Measurements from ENCODE around the gene ELK3.

ELK3 gene

DNA sequence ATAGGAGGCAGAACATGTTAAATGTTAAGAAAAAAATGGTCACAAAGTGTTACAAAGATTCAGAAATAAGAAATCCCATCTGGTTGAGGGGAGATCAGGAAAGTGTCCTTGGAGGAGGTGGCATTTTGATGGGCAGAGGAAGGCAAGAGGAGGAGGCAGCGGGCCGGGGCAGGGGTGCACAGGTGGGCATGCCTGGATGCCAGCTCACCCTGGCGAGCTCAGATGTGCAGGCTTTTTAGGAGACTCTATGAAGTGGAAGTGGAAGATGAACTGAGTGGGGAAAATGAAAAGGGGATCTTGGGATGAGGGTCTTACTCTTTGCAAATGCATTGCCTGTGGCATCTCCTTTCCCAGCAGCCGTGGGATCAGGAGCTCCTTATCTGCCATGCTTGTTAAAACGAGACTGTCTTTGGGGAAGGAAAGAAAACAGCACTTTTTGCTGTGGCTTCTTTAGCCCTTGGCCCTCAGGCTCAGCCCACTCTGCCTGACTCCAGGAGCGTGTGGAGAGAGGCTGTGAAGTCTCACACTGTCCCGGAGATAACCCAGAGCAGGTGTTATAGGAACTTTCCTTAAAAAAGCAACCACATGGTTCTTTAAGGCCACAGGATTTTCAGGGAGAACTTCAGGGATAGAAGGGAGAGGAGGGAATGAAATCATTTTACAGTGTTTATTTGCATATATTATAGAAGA is 62.6 kb downstream of the ELK3 start:
- no peak for DNase-seq (ENCODE audit: low read depth in 2 of 2)

DNA sequence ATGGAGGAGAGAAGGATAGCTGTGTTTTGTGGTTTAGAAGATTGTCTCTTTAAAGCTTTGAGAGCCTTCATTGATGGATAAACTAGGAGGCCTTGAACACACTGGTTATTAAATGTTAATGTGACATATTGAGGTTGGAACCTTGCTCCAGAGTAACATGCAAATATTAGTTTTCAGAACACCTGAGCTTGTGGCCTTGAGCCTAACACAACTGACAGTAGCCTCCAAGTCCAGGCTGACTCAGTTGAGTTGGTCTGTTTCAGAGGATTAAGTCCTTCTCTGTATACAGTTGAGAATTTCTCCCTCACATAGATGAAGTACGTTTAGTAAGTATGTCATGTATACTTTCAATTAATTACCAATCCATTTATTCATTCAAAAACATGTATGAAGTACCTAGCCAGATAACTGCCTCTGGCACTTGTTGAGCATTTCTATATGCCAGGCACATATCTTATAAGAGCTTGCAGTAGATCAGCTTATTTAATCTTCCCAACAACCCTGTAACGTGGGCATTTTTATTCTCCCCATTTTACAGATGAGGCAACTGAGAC is 63.5 kb downstream of the ELK3 start:
- DNase-seq (ENCODE audit: low read depth in 2 of 2), result no peak

DNA sequence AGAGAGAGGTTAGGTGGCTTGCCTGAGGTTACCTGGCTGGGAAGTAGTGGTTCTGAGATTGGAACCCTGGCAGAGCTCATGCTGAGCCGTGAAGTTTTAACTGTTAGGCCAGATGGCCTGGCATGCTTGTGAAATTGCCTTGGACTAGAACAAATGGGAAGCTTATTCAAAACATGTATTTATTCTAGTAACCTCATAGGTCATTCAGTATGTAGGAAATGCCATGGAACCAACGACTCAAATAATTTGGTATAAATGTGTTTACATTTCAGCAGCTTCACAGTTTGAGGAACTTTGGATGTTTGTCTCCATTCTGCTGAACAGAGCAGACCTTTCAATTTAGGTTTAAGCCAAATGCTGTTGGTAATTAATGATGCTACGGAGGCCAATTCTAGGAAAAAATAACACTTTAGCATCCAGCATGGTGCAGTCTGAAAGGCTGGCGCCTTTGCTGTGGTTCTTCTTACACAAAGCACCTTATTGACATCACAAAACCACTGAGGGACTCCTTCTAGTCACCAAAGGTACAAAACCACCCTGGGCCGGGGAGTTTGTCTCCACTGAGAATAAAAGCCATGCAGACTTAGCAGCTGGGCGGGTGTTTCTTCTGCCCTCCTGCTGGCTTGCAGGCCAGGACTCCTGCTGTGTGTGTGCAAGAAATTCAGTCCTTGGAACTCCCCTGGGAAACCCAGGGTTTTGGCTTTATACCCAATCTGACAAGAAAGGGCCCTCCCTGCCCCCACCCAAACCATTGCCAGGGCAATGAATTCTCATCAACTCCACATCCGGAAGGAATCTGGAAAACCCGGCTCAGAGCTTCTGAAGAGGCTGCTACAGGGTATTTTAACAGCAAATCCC is 64.2 kb downstream of the ELK3 start:
- no peak for DNase-seq (ENCODE audit: low read depth in 2 of 2)

DNA sequence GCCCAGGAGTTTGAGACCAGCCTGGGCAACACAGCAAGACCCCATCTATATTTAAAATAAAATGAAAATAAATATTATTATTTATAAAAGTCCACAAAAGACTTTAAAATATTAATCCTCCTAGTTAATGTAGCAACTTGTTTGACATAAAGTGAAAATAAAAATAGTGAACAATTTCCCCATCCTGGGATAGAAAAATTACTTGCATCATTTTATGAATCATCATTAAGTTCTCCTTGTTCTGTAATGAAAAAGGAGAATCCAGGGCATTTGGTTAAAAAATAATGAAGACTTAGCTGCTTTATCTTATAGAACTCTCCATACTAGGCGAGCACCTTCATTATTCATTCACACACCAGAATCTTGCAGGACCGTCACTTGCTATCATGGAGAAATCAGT is 66.1 kb downstream of the ELK3 start:
- no peak for DNase-seq (ENCODE audit: low read depth in 2 of 2)

DNA sequence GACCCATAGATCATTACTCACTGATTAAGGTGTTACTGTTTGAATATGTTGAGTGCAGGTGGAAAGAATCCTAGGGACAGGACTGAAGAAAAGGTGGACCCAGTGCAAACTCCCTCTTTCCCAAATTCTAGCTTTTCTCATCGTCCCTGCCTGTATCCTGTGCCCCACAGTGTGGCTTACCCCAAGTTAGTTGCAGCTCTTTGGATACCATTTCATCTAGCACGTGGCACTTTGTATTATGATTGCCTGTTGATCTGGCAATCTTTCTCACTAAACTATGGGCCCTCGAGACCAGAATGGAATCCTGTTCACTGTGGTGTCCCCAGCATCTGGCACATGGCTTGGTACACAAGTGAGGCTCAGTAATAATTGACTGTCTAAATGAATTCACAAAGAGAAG is 66.5 kb downstream of the ELK3 start:
- no peak for DNase-seq (ENCODE audit: low read depth in 2 of 2)

DNA sequence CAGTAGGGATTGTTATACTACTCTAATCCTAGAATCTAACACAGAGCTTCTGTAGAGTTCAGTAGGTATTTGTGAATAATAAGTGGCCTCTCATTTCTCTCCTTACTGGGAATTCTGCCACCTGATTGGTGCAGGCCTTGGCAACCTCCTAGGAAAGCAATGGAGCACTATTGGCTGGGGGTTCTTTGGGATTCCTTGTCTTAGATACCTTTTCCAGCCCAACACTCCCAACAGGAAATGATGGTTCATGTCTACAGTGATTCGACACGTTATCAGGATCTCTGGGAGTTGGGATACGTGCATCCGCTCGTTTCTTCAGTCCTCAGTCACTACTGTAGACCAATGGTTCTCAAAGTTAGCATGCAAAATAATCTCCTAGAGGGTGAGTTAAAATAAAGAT is 67.4 kb downstream of the ELK3 start:
- DNase-seq (ENCODE audit: low read depth in 2 of 2), result no peak

DNA sequence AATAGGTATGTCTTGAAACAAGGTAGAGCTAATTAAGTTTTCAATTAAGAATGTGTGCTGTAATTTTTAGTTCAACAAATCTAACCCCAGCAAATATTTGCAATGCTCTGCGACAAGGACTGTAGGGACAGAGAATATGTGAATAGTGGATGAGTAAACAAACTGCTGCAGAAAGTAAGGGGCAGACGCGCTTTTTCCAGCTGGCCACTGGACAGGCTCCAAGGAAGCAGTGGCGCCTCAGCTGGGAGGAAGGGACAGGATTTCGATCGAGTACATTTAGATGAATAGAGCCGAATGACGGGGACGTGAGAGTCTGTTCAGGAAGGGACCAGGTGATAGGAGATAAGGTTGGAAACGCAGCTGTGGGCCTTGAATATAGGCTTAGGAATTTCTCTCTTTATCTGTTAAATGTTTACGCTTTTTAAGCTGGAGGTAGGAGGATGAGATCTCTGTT is 69.3 kb downstream of the ELK3 start:
- no peak for DNase-seq (ENCODE audit: low read depth in 2 of 2)

DNA sequence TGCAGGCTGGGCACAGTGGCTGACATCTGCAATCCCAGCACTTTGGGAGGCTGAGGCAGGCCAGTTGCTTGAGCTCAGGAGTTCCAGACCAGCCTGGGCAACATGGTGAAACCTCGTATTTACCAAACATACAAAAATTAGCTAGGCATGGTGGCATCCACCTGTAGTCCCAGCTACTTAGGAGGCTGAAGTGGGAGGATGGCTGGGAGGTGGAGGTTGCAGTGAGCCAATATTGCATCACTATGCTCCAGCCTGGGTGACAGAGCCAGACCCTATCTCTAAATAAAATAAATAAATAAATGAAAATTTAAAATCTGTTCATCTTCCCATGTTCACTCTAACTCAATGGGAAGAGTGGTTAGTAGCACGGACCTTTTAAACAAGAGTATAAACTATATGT is 71.2 kb downstream of the ELK3 start:
- no peak for DNase-seq (ENCODE audit: low read depth in 2 of 2)

DNA sequence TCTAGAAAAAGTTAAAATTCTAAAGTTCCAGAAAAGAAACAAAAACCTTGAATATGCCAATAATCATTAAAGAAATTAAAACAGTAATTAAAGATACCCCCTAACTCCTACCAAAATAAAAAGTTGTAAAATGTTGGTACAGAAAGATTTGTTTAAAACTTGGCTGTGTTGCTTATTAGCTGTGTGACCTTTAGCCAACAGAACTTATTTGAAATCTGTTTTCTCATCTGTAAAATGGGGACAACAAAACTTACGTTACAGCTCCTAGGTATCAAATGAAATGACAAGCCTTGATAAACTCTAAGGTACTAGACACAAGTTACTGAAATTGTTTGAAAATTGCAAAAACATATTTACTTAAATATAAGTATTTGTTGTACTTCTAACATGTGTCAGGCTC is 71.7 kb downstream of the ELK3 start:
- no peak for DNase-seq (ENCODE audit: low read depth in 2 of 2)

DNA sequence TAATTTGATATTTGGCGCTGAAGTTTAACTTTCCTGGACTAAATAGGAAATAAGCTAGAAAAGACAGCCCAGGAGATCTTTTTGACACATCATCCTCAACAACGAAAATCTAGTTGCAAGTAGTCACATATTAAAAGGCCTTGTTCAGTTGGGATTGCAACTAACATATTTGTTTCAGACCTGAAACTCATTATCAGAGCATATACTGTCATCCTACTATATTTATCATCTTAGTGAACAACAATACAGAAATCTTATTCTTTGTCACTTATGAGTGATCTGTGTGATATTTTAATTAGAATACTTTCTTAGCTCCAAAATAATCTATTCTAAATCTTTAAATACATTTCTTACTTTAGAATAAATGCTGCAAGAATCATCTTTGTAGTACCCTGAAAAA is 72.1 kb downstream of the ELK3 start:
- DNase-seq (ENCODE audit: low read depth in 2 of 2), result no peak

DNA sequence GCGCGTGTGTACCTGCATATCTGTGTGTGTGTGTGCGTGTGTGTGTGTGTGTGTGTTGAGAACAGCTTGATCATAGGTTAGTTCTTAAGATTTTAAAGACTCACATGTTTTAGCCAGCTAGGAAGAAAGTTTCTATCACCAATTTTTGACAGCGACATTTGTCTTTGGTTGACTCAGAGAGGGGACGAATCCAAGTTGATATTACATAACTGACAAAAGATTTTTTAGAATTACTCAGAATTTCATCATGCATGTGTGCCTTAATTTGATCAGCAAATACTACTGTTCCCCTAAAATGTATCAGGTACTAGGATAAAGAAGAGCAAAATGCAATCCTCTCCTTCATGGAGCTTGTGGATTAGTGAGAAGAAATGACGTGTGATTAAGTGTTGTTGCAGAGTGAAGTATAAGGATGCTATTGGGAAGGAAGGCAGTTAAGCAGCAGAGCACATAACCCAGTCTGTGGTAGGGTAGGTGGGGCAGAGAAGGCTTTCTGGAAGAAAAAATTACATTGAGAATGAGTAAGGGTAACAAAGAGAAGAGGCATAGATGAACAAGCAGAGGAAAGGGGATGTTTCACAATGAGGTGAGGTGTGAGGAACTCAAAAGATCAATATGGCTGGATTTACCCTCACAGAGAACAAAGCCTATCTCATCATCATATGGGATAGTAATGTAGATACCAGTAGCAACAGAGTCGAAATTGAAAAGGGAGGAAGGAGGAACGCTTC is 77.5 kb downstream of the ELK3 start:
- DNase-seq (ENCODE audit: low read depth in 2 of 2), result no peak

DNA sequence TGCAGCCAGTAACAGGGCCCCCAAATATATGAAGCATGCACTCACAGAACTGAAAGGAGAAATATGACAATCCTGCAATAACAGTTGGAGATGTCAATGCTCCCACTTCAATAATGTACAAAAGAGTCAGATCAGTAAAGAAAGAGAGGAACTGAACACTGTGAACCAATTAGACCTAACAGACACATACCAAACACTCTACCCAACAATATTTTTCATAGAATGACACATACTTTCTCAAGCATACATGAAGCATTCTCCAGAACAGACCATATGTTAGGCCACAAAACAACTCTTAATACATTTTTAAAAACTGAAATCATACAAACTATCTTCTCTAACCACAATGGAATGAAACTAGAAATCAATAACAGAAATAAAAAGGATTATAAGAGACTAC is 80.2 kb downstream of the ELK3 start:
- no peak for DNase-seq (ENCODE audit: low read depth in 2 of 2)

DNA sequence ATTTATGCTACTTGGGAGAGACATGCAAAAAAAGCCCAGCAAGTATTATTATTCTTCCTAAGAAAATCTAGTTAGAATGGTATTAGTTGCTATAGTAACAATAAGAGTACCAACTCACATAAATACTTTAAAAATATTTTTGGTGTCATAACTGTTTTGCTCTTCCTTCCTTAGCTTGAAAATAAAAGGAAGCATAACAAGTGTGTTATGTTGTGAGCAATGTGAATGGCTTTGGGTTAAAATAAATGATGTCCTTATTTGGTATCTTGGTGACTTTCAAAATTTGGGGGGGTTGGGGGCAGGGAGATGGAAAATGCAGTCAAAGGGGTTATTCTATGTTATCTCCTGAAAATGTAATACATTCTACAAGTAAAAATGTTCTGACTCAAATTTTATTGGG is 91.0 kb downstream of the ELK3 start:
- DNase-seq (ENCODE audit: low read depth in 2 of 2), result no peak

DNA sequence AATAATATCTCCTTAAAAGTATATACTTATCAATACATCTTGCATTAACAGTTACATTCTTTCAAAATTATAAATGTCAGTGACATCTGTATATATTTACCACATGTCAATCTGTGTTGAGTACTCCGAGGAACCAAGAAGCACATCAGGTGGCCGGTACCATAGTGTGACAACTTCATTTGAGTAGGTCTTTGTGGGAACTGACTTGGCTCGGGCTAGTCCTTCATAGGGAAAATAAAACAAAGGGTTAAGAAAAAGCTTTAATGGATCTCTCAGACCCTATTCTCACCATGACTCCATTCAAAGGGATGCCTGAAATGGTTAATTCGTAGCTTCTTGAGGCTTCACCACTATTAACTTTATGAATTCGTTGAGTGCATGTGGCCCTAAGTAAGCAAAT is 94.9 kb downstream of the ELK3 start:
- DNase-seq (ENCODE audit: low read depth in 2 of 2), result no peak

DNA sequence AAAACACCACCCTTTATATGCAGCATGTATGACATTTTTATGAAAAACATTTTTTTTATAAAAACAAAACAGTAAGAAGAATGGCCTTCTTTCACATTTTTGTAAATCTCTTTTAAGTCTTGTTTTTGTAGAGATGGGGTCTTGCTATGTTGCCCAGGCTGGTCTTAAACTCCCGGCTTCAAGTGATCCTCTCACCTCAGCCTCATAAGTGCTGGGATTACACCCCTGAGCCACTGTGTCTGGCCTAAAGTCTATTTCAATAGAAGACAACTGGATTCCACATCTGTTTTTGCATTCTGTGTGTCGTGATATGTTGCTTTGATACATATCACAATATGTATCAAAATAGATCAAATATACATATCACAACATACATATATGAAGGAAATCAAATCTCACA is 98.9 kb downstream of the ELK3 start:
- DNase-seq (ENCODE audit: low read depth in 2 of 2), result no peak

DNA sequence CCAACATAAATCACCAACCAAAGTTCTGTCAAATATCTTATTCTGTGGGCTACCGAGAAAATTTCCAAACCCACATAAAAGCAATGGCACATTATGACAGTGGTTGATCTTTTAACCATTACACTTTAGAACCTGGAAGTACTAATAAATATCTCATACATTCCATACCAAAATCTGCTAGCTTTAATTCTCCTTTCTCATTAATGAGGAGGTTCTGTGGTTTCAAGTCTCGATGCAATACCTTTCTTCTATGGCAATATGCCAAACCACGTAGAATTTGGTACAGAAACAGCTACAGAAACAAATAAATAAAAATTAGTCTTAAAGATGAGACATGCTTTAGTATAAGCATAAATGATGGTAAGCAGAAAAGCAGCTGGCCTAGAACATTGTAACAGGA is 100.7 kb downstream of the ELK3 start:
- no peak for DNase-seq (ENCODE audit: low read depth in 2 of 2)

DNA sequence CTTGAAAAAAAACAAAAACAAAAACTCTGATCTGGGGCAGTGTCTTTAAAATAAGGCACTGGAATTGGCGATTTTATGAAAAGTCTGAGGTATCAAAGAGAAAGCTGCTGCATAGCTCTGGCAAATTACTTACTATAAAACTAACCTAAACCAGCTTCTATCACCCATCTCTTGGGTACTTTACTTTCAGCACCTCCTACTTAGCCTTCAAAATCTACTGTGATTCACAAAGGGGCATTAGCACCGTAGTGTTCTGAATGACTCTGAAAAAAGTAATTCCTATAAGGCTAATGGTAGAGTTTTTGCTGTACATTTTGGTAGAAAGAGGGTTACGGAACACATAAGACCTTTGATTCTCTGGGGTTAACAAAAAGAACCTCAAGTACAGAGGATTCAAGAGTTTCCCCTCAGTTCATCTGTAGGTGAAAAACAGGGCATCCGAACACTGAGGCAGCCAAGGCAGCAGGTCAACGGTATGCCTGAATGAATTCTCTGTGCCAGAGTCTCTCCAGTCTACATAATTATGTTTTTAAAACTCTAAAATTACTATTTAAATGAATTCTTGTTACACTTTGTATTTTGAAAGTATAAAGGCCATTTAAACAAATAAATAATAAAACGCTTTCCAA is 101.5 kb downstream of the ELK3 start:
- no peak for DNase-seq (ENCODE audit: low read depth in 2 of 2)

DNA sequence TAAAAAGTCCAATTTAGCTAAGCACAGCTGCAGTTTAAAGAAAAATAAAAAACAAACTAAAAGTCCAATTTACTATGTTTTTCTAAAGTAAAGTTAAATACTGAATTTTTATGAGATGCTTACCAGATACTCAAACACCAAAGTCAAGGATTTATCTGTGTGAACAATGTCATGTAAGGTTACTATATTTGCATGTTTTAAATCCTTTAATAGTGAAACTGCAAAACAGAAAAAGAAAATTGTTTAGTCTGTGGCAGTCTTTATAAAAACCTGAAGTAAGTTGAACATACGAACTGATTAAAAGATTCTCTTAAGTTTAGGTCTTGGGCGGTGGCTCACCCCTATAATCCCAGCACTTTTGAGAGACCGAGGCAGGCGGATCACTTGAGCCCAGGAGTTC is 103.3 kb downstream of the ELK3 start:
- no peak for DNase-seq (ENCODE audit: low read depth in 2 of 2)

DNA sequence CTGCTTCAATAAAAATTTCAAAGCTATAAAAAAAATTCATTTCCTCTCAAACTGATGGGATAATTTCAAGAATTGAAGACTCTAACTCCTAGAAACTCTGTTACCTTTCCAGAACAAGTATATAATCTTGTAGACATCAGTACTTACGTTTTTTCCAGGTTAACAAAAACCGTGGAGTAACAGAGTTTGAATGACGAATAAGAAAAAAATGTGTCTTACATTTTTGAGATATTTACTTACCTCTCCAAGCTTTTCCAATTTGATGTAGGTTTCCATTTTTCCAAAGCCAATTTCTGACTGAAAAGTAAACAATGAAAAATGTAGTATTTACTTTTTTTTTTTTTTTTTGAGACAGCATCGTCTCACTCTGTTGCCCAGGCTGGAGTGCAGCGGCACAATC is 105.9 kb downstream of the ELK3 start:
- no peak for DNase-seq (ENCODE audit: low read depth in 2 of 2)

DNA sequence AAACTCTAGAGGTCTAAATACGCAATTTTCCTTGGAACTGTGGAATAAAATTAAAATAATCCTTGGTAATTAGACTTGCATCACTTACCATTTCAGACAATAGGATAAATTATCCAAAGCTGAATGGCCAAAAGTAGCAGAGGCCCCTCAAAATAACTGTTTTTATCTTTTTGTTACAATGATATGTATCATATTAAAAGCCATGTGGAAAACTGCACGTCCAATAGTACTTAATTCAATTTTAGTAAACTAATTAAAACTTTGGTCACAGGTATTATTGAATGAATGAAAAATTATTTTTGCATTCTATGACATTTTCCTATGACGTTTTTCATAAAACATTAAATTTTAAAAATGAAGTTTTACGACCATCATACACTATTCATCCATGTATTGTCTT is 107.6 kb downstream of the ELK3 start:
- DNase-seq (ENCODE audit: low read depth in 2 of 2), result no peak

DNA sequence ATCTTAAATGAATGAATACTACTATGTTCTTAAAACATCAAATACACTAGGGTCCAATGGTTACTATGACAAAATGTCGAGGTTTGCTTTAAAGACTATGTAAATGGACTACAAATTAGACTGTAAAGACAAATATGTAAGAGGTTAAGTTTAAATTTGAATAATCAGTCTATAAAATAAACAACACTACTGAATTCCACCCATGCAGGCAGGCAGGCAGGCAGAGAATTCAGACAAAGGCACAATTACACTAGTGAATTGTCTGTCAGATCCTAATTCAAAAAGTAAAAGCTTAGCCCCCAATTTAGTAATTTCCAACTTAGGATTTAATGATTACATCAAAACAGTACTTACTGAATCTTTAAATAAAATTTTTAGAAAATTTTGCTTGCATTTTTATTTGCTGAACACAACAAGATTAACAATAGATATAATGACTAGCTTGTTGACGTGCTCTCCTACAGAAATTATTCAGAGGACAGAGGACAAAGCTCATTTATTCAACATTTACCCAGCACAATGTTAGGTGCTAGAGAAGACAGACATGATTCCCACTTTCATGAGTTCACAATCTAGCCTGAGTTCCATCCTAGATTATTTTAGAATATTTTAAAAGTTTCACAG is 108.6 kb downstream of the ELK3 start:
- DNase-seq (ENCODE audit: low read depth in 2 of 2), result no peak

DNA sequence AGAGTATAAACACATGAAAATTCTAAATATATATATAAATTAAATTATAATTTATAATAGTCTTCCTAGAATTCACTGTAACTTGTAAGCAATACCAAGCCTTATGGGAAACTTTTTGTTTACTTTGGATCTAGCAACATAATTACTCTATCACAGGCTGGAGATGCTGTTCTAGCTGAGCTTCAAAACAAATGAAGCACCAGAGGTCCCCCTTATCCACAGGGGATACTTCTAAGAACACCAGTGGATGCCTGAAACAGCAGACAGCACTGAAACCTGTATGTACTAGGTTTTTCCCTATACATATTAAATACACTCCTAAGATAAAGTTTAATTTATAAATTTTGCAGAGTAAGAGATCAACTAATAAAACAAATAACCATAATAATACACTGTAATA is 109.5 kb downstream of the ELK3 start:
- no peak for DNase-seq (ENCODE audit: low read depth in 2 of 2)
